GM13976 (cell line): ENCODE results near the gene PXK.
A peak's percentile ranks its signal among the peaks of the same experiment; 100 is the strongest.
"Not testable (repeated sequence)": the region's sequence is repeated elsewhere in the genome, so short reads cannot be mapped to it uniquely, and the experiment has no call there.

ENCODE experiments used
- DNase-seq: peaks from one replicate; pipeline ENCODE4 v3.0.0; 2012; ENCODE audit warnings: low spot score
- CTCF ChIP-seq: IDR thresholded peaks from 2 replicates; pipeline ENCODE4 v1.5.1; 2012; ENCODE audit warnings: borderline replicate concordance, mild to moderate bottlenecking; ENCODE audit not compliant: insufficient read depth; ENCODE audit errors: extremely low read depth, missing control alignments, control extremely low read depth
- in situ Hi-C: fragments of 300-500 bp; cut with MboI; formaldehyde crosslinking; loops from one replicate; pipeline ENCODE4 v1.12.0; 2022; ENCODE audit warnings: low sequenced_read_pairs, mixed read lengths, inconsistent platforms; ENCODE audit not compliant: unreplicated experiment

PXK gene

GRCh38 chr3:58429657-58430056 lies 97.0 kb downstream of the PXK start:
- peak; percentile 52 for DNase-seq
- no peak for TF ChIP-seq CTCF
- in situ Hi-C loops, result no loop called here

- DNase-seq, result no peak
- no peak for TF ChIP-seq CTCF
- in situ Hi-C loops, result no loop called here
Observed at GRCh38 chr3:58432905-58433304, 100.2 kb downstream of the PXK start.

- no peak for TF ChIP-seq CTCF
Observed at GRCh38 chr3:58433400-58434167, 100.9 kb downstream of the PXK start, which contains the start of gene PDHB. Gene PDHB (minus strand): TSS chr3:58433832. CDS start chr3:58433809, 23 bp downstream.

GRCh38 chr3:58434168-58434504 lies 101.4 kb downstream of the PXK start:
- TF ChIP-seq CTCF, result no peak
- DNase-seq, result no peak
- in situ Hi-C loops, result no loop called here

More at GRCh38 chr3:58433400-58434167, 100.9 kb downstream of the PXK start, which contains the start of gene PDHB:
- in situ Hi-C loops, result no loop called here
- DNase-seq, result peak; percentile 98

- in situ Hi-C loops, result no loop called here
- no peak for TF ChIP-seq CTCF
- no peak for DNase-seq
Observed at GRCh38 chr3:58434511-58434910, 101.8 kb downstream of the PXK start.

GRCh38 chr3:58434990-58435389 lies 102.3 kb downstream of the PXK start:
- no peak for DNase-seq
- in situ Hi-C loops, result no loop called here

GRCh38 chr3:58437276-58437675 lies 104.6 kb downstream of the PXK start:
- DNase-seq, in situ Hi-C loops: not testable (repeated sequence)

More at GRCh38 chr3:58434990-58435389, 102.3 kb downstream of the PXK start:
- TF ChIP-seq CTCF, result no peak

- DNase-seq, in situ Hi-C loops: not testable (repeated sequence)
Observed at GRCh38 chr3:58440996-58441355, 108.3 kb downstream of the PXK start.
